ENCODE results near the gene YJEFN3.

The YJEFN3 gene

GRCh38 chr19:19546751-19547162 is 18.0 kb downstream of the YJEFN3 start:
- Histone ChIP-seq H3K27me3 (ENCODE audit: control insufficient read depth in 3 of 3, insufficient read depth in 3 of 3, low read depth in 1 of 3, low read length in 3 of 3) (no peaks in the 10 kb centered on the region), H3K9ac (ENCODE audit: low read depth, low read length, poor library complexity) (peak overlapping the region; percentile 77), H4K8ac (ENCODE audit: low read depth, low read length) (no peak overlapping the region), H3K14ac (ENCODE audit: low read length) (no peak overlapping the region), H3K18ac (ENCODE audit: low read length) (peak overlapping the region; percentile 80), H3K4me3 (ENCODE audit: low read length in 2 of 2) (no peak overlapping the region), H2AFZ (ENCODE audit: low read length) (no peak overlapping the region), H3K27ac (replicated peaks; ENCODE audit: low read length) (no peak overlapping the region), H2BK15ac (ENCODE audit: low read length) (no peak overlapping the region), H4K91ac (ENCODE audit: low read depth, low read length, poor library complexity) (no peak overlapping the region), H3K4me1 (ENCODE audit: control insufficient read depth in 2 of 2, insufficient read depth in 1 of 2, low read depth in 1 of 2, low read length in 2 of 2) (peaks cover 0 to 2% of the 10 kb centered on the region in 2 donors), H3K23ac (ENCODE audit: low read depth, low read length, poor library complexity) (peak overlapping the region; percentile 65), H3K9me3 (replicated peaks in 1 of 2; ENCODE audit: control insufficient read depth in 2 of 2, insufficient read depth in 1 of 2, low read depth in 1 of 2, low read length in 2 of 2) (no peaks in the 10 kb centered on the region), H3K4me2 (ENCODE audit: insufficient read depth, low read length, poor library complexity, severe bottlenecking) (no peak overlapping the region), H2BK5ac (ENCODE audit: low read length) (peak overlapping the region; percentile 53), H3K36me3 (replicated peaks in 1 of 2; ENCODE audit: control insufficient read depth in 2 of 2, insufficient read depth in 2 of 2, low read length in 2 of 2) (no peaks in the 10 kb centered on the region), H3K79me1 (ENCODE audit: low read depth, low read length) (no peaks in the 10 kb centered on the region), H2AK5ac (ENCODE audit: low read depth, low read length) (peak overlapping the region; percentile 84), H2BK12ac (ENCODE audit: low read length) (no peak overlapping the region), H3K4ac (ENCODE audit: low read length) (no peak overlapping the region), H2BK120ac (ENCODE audit: low read depth, low read length) (peak overlapping the region; percentile 31)
- DNase-seq (ENCODE audit: low spot score), result no peak
- WGBS, 2 donors (ENCODE audit: extremely low coverage in 2 of 2, insufficient read length in 2 of 2, insufficient replicate concordance in 1 of 2), result no CpG with 5 or more reads among the region's 19 CpGs

DNA sequence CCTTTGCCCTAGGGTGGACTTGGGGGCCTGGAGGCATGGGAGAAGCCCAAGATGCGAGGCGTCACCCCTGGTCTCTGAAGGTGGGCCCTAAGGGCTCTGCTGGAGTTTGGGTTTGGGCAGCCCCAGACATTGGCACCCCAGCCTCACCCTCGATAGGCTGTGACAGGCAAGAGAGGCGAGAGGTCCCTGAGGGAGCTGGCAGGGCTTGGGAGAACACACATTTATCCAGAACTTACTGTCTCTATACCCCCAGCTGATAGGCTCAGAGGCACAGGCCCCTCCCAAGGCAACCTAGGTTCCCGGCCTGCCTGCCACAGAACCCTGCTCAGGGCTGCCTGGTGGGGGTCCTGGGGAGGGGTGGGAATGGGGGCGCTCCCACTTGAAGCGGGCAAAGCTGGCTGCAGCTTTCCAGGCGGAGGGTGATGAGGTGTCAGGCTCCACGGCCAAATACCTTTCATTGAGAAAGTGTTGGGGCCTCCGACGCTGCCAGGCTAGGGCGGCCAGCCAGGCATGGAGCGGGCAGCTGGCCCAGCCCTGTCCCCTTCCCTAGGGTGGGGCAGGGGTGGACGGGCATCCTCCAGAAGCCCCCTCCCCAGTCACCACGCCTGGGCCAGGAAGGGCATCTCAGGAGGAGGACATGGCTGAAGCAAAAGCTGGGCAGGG is 19.1 kb downstream of the YJEFN3 start:
- no peak overlapping the region for H2BK15ac ChIP-seq (ENCODE audit: low read length)
- H2AK5ac ChIP-seq (ENCODE audit: low read depth, low read length), result peak overlapping the region; percentile 84
- H3K4me2 ChIP-seq (ENCODE audit: insufficient read depth, low read length, poor library complexity, severe bottlenecking), result no peak overlapping the region
- H2BK12ac ChIP-seq (ENCODE audit: low read length), result no peak overlapping the region
- H3K4me1 ChIP-seq (ENCODE audit: control insufficient read depth in 2 of 2, insufficient read depth in 1 of 2, low read depth in 1 of 2, low read length in 2 of 2), result peaks cover 0 to 2% of the 10 kb centered on the region in 2 donors
- peak overlapping the region; percentile 82 for H3K14ac ChIP-seq (ENCODE audit: low read length)
- H3K9ac ChIP-seq (ENCODE audit: low read depth, low read length, poor library complexity), result no peak overlapping the region
- H3K18ac ChIP-seq (ENCODE audit: low read length), result peak overlapping the region; percentile 71
- H2BK120ac ChIP-seq (ENCODE audit: low read depth, low read length), result no peak overlapping the region
- peak overlapping the region; percentile 85 for H3K23ac ChIP-seq (ENCODE audit: low read depth, low read length, poor library complexity)
- H3K36me3 ChIP-seq (replicated peaks in 1 of 2; ENCODE audit: control insufficient read depth in 2 of 2, insufficient read depth in 2 of 2, low read length in 2 of 2), result no peaks in the 10 kb centered on the region
- H4K91ac ChIP-seq (ENCODE audit: low read depth, low read length, poor library complexity), result no peak overlapping the region
- H3K4me3 ChIP-seq (ENCODE audit: low read length in 2 of 2), result no peak overlapping the region
- DNase-seq (ENCODE audit: low spot score), result no peak
- H2BK5ac ChIP-seq (ENCODE audit: low read length), result peak overlapping the region; percentile 60
- no peak overlapping the region for H3K4ac ChIP-seq (ENCODE audit: low read length)
- H3K27ac ChIP-seq (replicated peaks; ENCODE audit: low read length), result no peak overlapping the region
- WGBS, 2 donors (ENCODE audit: extremely low coverage in 2 of 2, insufficient read length in 2 of 2, insufficient replicate concordance in 1 of 2), result no CpG with 5 or more reads among the region's 15 CpGs
- H3K9me3 ChIP-seq (replicated peaks in 1 of 2; ENCODE audit: control insufficient read depth in 2 of 2, insufficient read depth in 1 of 2, low read depth in 1 of 2, low read length in 2 of 2), result no peaks in the 10 kb centered on the region
- no peaks in the 10 kb centered on the region for H3K27me3 ChIP-seq (ENCODE audit: control insufficient read depth in 3 of 3, insufficient read depth in 3 of 3, low read depth in 1 of 3, low read length in 3 of 3)
- H4K8ac ChIP-seq (ENCODE audit: low read depth, low read length), result no peak overlapping the region
- H3K79me1 ChIP-seq (ENCODE audit: low read depth, low read length), result no peaks in the 10 kb centered on the region
- no peak overlapping the region for H2AFZ ChIP-seq (ENCODE audit: low read length)

- DNase-seq (ENCODE audit: low spot score), result no peak
- Histone ChIP-seq H3K79me1 (ENCODE audit: low read depth, low read length) (no peaks in the 10 kb centered on the region), H3K9me3 (replicated peaks in 1 of 2; ENCODE audit: control insufficient read depth in 2 of 2, insufficient read depth in 1 of 2, low read depth in 1 of 2, low read length in 2 of 2) (no peaks in the 10 kb centered on the region), H2BK15ac (ENCODE audit: low read length) (no peak overlapping the region), H3K18ac (ENCODE audit: low read length) (no peak overlapping the region), H3K27ac (replicated peaks; ENCODE audit: low read length) (no peak overlapping the region), H3K9ac (ENCODE audit: low read depth, low read length, poor library complexity) (no peak overlapping the region), H3K4me1 (ENCODE audit: control insufficient read depth in 2 of 2, insufficient read depth in 1 of 2, low read depth in 1 of 2, low read length in 2 of 2) (peaks cover 0 to 2% of the 10 kb centered on the region in 2 donors), H2BK5ac (ENCODE audit: low read length) (no peak overlapping the region), H4K91ac (ENCODE audit: low read depth, low read length, poor library complexity) (no peak overlapping the region), H2AK5ac (ENCODE audit: low read depth, low read length) (peak overlapping the region; percentile 53), H3K4me2 (ENCODE audit: insufficient read depth, low read length, poor library complexity, severe bottlenecking) (no peak overlapping the region), H2BK120ac (ENCODE audit: low read depth, low read length) (no peak overlapping the region), H3K4me3 (ENCODE audit: low read length in 2 of 2) (no peak overlapping the region), H2BK12ac (ENCODE audit: low read length) (no peak overlapping the region), H3K36me3 (replicated peaks in 1 of 2; ENCODE audit: control insufficient read depth in 2 of 2, insufficient read depth in 2 of 2, low read length in 2 of 2) (no peaks in the 10 kb centered on the region), H3K27me3 (ENCODE audit: control insufficient read depth in 3 of 3, insufficient read depth in 3 of 3, low read depth in 1 of 3, low read length in 3 of 3) (no peaks in the 10 kb centered on the region), H3K4ac (ENCODE audit: low read length) (no peak overlapping the region), H4K8ac (ENCODE audit: low read depth, low read length) (no peak overlapping the region), H3K14ac (ENCODE audit: low read length) (no peak overlapping the region), H2AFZ (ENCODE audit: low read length) (peak overlapping the region; percentile 9), H3K23ac (ENCODE audit: low read depth, low read length, poor library complexity) (peak overlapping the region; percentile 32)
- WGBS, 2 donors (ENCODE audit: extremely low coverage in 2 of 2, insufficient read length in 2 of 2, insufficient replicate concordance in 1 of 2), result no CpG with 5 or more reads among the region's 13 CpGs
These were observed 20.4 kb downstream of the YJEFN3 start for GRCh38 chr19:19548915-19549759.

GRCh38 chr19:19549804-19550464 is 21.2 kb downstream of the YJEFN3 start:
- no peak overlapping the region for H3K27ac ChIP-seq (replicated peaks; ENCODE audit: low read length)

More at GRCh38 chr19:19549804-19550464, 21.2 kb downstream of the YJEFN3 start:
- Histone ChIP-seq H2BK5ac (ENCODE audit: low read length) (no peak overlapping the region), H4K91ac (ENCODE audit: low read depth, low read length, poor library complexity) (no peak overlapping the region), H3K36me3 (replicated peaks in 1 of 2; ENCODE audit: control insufficient read depth in 2 of 2, insufficient read depth in 2 of 2, low read length in 2 of 2) (no peaks in the 10 kb centered on the region), H2BK15ac (ENCODE audit: low read length) (no peak overlapping the region), H3K27me3 (ENCODE audit: control insufficient read depth in 3 of 3, insufficient read depth in 3 of 3, low read depth in 1 of 3, low read length in 3 of 3) (no peaks in the 10 kb centered on the region), H3K14ac (ENCODE audit: low read length) (no peak overlapping the region), H4K8ac (ENCODE audit: low read depth, low read length) (no peak overlapping the region), H2BK12ac (ENCODE audit: low read length) (no peak overlapping the region), H2BK120ac (ENCODE audit: low read depth, low read length) (peak overlapping the region; percentile 4), H3K4me1 (ENCODE audit: control insufficient read depth in 2 of 2, insufficient read depth in 1 of 2, low read depth in 1 of 2, low read length in 2 of 2) (peaks cover 0 to 2% of the 10 kb centered on the region in 2 donors), H2AK5ac (ENCODE audit: low read depth, low read length) (peak overlapping the region; percentile 53), H3K23ac (ENCODE audit: low read depth, low read length, poor library complexity) (peak overlapping the region; percentile 76), H3K18ac (ENCODE audit: low read length) (peak overlapping the region; percentile 77), H3K4me2 (ENCODE audit: insufficient read depth, low read length, poor library complexity, severe bottlenecking) (no peak overlapping the region), H2AFZ (ENCODE audit: low read length) (peak overlapping the region; percentile 62), H3K79me1 (ENCODE audit: low read depth, low read length) (no peaks in the 10 kb centered on the region), H3K4me3 (ENCODE audit: low read length in 2 of 2) (no peak overlapping the region), H3K4ac (ENCODE audit: low read length) (no peak overlapping the region), H3K9me3 (replicated peaks in 1 of 2; ENCODE audit: control insufficient read depth in 2 of 2, insufficient read depth in 1 of 2, low read depth in 1 of 2, low read length in 2 of 2) (no peaks in the 10 kb centered on the region), H3K9ac (ENCODE audit: low read depth, low read length, poor library complexity) (no peak overlapping the region)
- no peak for DNase-seq (ENCODE audit: low spot score)
- no CpG with 5 or more reads among the region's 23 CpGs for WGBS, 2 donors (ENCODE audit: extremely low coverage in 2 of 2, insufficient read length in 2 of 2, insufficient replicate concordance in 1 of 2)

Measured in neuronal stem cell (in vitro differentiated cells).